AML-193 (cell line): ENCODE measurements around the gene SORCS2.

ENCODE experiments used
- DNase-seq, 2 experiments: peaks; one replicate each; lab custom pipeline; 2025; lab: John Stamatoyannopoulos, UW

SORCS2 gene

DNA sequence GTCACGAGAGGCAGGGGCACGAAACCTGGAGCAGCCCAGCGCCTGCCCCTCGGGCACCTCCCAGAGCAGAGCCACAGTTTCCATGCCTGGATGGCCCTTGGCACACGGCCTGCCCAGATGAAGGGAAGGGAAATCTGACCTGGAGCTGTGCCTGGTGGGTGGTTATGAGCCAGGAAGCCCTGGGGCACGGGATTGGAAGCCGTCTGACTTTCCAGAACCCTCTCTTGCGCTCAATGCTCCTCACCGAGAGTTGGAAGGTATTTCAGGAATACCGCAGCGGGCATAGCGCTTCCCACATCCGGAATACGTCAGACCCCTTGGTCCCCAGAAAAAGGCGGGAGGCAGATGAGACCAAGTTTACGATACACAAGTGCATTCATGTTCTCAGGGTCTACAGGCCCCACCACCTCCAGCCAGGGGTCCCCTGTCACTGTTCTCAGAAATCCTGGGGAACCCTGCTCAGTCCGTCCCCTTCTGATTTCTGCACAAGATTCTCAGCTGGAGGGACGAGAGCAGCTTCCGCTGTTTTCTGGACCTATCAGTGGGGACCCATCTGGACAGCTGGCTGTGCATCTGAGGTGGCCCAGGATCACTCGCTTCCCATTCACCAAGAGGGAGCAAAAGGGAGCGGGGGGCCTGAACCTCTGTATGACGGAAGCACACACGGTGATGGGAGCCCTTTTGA lies 574.5 kb downstream of the SORCS2 start:
- DNase-seq = no peak

GRCh38 chr4:7767526-7767925 lies 575.2 kb downstream of the SORCS2 start:
- DNase-seq = no peak

GRCh38 chr4:7767966-7768365 lies 575.6 kb downstream of the SORCS2 start:
- DNase-seq = no peak

- DNase-seq = no peak
Measured at GRCh38 chr4:7768736-7769135, 576.4 kb downstream of the SORCS2 start.

GRCh38 chr4:7769396-7770223 lies 577.3 kb downstream of the SORCS2 start:
- no peak for DNase-seq

GRCh38 chr4:7770224-7771050 lies 578.1 kb downstream of the SORCS2 start:
- peak in 1 of 2 experiments; percentile 6 for DNase-seq

DNA sequence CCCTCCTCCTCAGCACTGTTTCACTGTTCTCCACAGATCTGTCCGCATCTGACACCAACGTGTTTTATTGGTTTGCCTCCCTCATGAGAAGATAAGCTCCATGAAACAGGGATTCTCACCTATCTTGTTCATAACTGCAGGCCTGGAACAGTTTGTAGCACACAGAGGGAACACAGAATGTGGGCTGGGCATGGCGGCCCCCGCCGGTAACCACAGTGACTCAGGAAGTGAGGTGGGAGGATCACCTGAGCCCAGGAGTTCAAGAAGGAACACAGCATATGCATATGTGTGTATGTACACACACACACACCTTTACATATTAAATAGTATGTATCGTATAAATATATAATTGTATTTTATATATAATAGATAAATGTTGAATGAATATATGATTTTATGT lies 578.7 kb downstream of the SORCS2 start:
- DNase-seq = no peak

DNA sequence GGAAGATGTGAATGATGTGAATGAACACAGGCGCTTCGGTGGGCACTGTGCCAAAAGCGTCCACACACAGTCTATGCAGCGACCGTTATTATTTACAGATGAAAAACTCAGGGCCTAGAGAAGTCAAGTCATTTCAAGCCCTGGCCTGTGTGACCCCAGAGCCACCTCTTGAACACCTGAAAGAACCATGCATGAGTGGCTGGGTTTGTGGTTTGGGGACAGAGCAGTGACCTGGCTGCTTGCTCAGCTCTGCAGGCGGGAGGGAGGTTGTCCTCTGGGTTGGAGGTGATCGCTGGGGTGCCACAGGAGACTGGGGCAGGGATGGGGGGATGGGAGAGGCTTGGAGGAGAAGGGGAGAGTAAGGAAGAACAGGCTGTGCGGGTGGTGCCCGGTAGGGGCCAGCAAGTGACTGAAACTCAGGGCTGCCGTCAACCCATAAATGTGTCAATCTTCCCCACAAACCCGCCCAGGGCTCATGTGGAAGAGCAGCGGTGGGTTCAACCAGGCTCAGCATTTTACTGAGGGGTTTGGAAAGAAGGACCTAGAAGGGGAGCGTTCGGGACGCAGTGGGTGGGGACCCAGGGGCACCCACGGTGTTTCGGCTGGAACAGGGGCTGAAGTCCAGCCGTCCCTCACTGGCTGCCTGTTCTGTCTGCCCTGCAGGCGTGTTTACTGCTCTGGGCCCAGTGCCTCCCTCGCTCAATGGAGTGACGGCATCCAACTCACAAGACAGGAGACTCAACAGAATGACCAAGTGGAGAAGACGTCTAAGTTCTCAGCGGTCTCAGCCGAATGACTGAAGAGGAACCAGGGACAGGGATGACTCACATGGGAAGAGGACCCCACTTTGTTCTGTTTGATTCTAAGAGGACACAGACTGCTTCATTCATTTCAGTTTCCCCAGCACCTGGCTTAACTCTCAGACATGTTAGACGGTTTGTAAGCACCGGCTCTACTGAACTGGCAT lies 579.5 kb downstream of the SORCS2 start:
- no peak for DNase-seq

DNA sequence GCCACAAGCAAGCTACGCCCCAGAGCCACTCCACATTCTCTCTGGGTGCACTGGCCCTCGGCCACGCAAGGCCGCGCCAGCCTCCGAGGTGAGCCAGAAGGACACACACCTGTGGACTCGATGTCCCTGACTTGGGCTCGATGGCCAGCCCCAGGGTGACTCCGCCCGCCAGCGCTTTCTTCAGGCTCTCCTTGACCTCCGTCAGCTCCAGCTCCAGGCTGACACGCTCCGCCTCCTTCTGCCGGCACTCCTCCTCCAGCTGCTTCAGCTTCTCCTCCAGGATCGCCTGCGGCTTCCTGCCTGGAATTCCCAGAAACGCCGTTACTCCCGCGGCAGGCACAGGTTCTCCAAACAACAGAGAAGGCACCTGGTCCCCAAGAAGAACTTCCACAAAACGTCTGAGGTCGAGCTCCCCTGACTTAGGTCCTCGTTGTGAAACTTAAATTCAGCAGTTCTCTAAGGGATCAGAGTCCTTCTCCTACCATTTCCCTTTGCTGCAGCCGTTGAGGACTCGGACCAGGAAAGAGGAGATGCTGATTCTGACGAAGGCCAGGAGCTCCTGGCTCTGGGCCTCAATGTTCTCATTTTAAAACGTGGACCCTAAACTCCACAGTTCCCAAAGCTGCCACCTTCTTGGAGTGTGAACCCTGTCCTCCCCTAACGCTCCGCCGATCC lies 580.5 kb downstream of the SORCS2 start:
- DNase-seq = no peak

GRCh38 chr4:7773401-7774180 lies 581.3 kb downstream of the SORCS2 start:
- DNase-seq = no peak

DNA sequence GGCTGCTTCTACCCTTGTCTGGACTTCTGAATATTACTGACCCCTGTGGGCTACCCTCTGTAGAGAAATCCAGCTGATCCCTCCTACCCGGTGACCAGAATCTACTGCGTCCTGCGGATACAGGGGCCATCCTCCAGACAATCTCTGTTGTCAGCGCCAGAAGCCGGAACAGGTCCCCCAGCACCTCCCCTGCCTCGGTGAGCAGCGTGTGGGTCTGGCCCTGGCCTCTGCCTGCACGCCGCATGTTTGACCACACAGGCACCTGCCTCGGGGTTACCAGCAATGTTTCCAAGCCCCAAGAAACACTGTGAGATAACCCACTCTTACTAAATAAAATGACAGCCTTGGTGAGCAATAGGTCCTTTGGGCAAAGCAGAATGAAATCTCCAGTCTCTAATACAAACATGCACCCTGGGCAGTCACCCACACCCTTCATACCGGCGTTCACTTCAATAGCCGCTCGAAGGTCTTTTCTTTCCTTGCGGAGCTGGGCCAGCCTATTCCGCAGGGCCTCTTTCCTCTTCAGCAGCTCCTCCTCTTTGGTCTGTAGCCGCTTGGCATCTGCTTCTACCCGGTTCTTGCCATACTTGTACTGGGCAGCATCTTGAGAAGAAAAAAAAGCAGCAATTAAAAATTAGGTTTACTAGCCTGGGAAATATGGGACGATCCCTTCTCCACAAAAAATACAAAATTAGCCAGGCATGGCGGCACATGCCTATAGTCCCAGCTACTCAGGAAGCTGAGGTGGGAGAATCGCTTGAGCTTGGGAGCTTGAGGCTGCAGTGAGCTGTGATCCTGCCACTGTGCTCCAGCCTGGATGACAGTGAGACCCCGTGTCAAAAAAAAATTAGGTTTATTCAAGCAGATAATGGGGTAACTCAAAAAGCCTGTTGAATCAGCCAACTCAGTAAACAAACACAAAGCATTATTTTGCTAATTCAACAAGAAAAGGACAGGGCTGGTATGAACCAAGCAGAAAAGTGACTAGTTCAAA lies 582.3 kb downstream of the SORCS2 start:
- no peak for DNase-seq

- DNase-seq = no peak
Measured at GRCh38 chr4:7775396-7775795, 583.1 kb downstream of the SORCS2 start.

DNA sequence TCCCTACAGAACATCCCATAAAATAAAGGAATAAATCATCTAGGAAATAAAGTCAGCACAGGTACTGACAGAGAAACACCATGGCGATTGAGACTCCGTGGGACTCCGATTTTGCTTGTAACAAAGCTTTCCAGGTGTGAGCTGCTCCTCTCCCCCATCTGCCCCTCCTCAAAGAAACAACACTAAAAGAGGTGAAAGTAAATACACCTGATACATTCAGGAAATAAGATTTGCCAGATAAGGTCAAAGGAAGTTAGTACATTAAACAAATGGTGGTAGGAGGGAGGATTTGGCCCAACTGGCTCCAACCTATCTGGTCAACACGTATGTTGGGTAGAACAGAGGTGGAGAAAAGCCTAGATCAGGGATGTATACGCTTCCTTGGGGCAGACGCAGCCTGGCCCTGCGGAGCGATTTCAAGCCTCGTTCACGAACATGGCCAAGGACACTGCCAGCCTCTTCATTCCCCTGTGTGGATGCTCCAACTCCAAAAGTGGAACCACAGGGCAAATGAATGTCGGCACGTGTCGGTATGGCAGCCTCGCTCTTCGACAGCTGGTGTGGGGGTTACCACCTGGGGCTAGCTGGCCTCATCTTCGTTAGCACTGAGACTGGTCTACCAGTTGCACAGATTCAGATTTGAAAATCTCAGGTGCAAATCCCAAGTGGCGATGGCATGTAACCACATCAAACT lies 584.8 kb downstream of the SORCS2 start:
- no peak for DNase-seq

DNA sequence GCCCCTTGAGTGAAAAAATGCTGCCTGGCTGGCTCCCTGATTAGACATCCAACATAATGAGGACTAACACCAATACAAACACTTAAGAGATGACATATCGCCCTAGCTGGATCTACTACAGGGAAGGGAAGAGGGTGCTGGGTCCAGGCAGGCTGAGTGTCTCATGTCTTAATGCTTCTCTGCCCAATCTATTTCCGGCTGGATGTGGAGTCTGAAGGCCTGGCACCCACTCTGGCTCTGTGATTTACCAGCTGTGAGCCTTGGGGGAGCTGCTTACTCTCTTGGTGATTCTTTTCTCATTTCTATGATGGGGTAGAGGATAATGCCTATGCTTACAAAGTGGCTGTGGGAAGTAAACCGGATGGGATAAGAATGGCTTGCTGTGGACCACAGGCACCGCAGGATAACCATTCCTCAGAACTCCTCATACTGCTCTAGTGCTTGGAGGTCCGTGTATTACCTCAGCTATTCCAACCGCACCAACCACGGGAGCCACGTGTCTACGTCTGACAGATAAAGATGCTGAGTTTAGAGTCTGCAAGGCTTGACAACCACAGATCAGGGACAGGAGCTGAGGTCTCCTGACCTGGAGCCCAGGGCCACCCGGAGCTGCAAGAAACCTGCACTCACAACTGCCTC lies 585.7 kb downstream of the SORCS2 start:
- DNase-seq = no peak

DNA sequence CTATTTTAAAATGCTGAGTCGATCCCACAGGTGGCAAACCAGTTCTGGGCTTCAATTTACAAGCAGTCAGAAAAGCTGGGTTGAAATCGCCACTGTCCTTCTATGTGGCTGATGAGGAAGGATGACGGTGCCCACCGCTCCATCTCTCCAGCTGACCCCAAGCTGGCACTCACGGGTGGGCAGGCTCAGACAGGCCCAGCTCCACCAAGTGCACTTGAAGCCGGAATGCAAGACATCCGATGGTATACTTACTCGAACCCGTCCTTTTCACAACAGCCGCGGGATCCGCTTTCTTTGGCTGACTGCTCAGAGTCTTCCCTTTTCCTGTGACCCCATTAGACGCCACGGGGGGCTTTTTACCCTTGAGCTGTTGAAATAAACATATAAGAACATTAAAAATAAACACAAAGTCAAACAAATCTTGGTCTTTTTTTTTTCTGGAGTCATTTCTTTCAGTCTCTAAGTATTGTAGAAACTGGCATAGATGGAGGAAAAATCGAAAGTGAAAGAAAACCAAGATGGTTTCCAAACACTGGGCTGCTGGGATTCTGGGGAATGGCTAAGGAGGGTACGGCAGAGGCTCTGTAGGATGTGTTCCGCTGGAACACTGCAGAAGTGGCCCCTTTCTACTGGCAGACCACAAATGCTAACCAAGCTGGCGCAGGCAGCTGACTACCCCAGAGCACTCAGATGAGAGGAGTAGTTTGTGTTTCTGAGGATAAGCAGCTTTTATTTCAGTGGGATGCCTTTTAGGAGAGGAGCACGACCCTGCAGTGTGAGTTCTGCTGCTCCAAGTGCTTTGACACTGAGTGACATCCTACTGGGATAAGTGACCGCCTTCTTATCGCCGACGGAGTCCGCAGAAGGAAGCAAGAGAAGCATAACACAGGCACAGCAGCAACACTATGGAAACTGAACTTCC lies 586.4 kb downstream of the SORCS2 start:
- DNase-seq = no peak

GRCh38 chr4:7779432-7779768 lies 587.1 kb downstream of the SORCS2 start:
- DNase-seq = no peak
